ENCODE measurements around the gene EIF3I.
A peak's percentile ranks its signal among the peaks of the same experiment; 100 is the strongest.

Gene EIF3I

GRCh38 chr1:32221980-32222755, at the start of gene EIF3I, which contains the start of gene TMEM234:
Gene EIF3I, plus strand, starts transcription at chr1:32222407. Its CDS starts 35 bp downstream, at chr1:32222442.
Gene TMEM234, minus strand, starts transcription at chr1:32222353. Its CDS starts 31 bp downstream, at chr1:32222322.
- peak within 1 kb of the TSS; percentile 88 for H3K4me3 ChIP-seq (ENCODE audit: control insufficient read depth, low read depth, low read length)

GRCh38 chr1:32172621-32173245, 49.5 kb upstream of the EIF3I start:
- H3K4me3 ChIP-seq (ENCODE audit: control insufficient read depth, low read depth, low read length) = no peak overlapping the region
- no peak for TF ChIP-seq CTCF (IDR thresholded peaks at IDR 0.05; ENCODE audit: control insufficient read depth, insufficient read depth, low read depth, low read length, missing control alignments)
- DNase-seq (ENCODE audit: low read depth) = no peak

More at GRCh38 chr1:32221980-32222755, at the start of gene EIF3I, which contains the start of gene TMEM234:
- DNase-seq (ENCODE audit: low read depth) = no peak
- TF ChIP-seq CTCF (IDR thresholded peaks at IDR 0.05; ENCODE audit: control insufficient read depth, insufficient read depth, low read depth, low read length, missing control alignments) = no peak

- H3K4me3 ChIP-seq (ENCODE audit: control insufficient read depth, low read depth, low read length) = no peak overlapping the region
- DNase-seq (ENCODE audit: low read depth) = no peak
These were observed 43.6 kb upstream of the EIF3I start for GRCh38 chr1:32178380-32179192.

GRCh38 chr1:32179193-32179442, 43.1 kb upstream of the EIF3I start:
- DNase-seq (ENCODE audit: low read depth) = no peak
- peak overlapping the region; percentile 85 for H3K4me3 ChIP-seq (ENCODE audit: control insufficient read depth, low read depth, low read length)

More at GRCh38 chr1:32178380-32179192, 43.6 kb upstream of the EIF3I start:
- TF ChIP-seq CTCF (IDR thresholded peaks at IDR 0.05; ENCODE audit: control insufficient read depth, insufficient read depth, low read depth, low read length, missing control alignments) = no peak

GRCh38 chr1:32179443-32180185, 42.6 kb upstream of the EIF3I start, which contains the start of gene TXLNA:
Gene TXLNA, plus strand, starts transcription at chr1:32179675. Its CDS starts 671 bp downstream, at chr1:32180346.
- no peak for DNase-seq (ENCODE audit: low read depth)
- peak within 1 kb of the TSS; percentile 85 for H3K4me3 ChIP-seq (ENCODE audit: control insufficient read depth, low read depth, low read length)
- TF ChIP-seq CTCF (IDR thresholded peaks at IDR 0.05; ENCODE audit: control insufficient read depth, insufficient read depth, low read depth, low read length, missing control alignments) = no peak

More at GRCh38 chr1:32179193-32179442, 43.1 kb upstream of the EIF3I start:
- no peak for TF ChIP-seq CTCF (IDR thresholded peaks at IDR 0.05; ENCODE audit: control insufficient read depth, insufficient read depth, low read depth, low read length, missing control alignments)

Data from AG09309 (cell line).